Body of pancreas (tissue), 4 donors: ENCODE results near the gene CRYM. TPM values are rescaled to one million over a fixed set of nuclear protein-coding genes. Genes with fewer than 3 reads are reported as not detected.

Experiments
- ATAC-seq: fragments of 150-250 bp; one replicate; pipeline ENCODE4 v1.9.1; 2016
- DNase-seq, 4 donors: peaks; one replicate each; pipeline ENCODE4 v3.0.0-alpha.2; 2019
- H3K27ac ChIP-seq, 4 donors: fragments of 200-600 bp; sonication (generic); 1 replicate in 3 of 4; 2 replicates in 1 of 4; pipeline versions ENCODE4 v1.5.1 to v1.6.1; 2016 to 2019; ENCODE audit warnings: mild to moderate bottlenecking in 1 of 4, mixed read lengths in 1 of 4, moderate library complexity in 1 of 4
- H3K27me3 ChIP-seq, 2 donors: fragments of 200-600 bp; sonication (generic); one replicate each; pipeline ENCODE4 v1.6.0; 2016; ENCODE audit warnings: mild to moderate bottlenecking in 1 of 2
- H3K36me3 ChIP-seq, 2 donors: fragments of 200-600 bp; sonication (generic); replicated peaks in 1 of 2; 2 replicates each; pipeline ENCODE4 v1.5.1; 2016; ENCODE audit warnings: low read depth in 2 of 2; ENCODE audit not compliant: insufficient read depth in 1 of 2
- H3K4me1 ChIP-seq: fragments of 200-600 bp; sonication (generic); one replicate; pipeline ENCODE4 v1.6.0; 2016
- H3K4me3 ChIP-seq, 2 donors: fragments of 200-600 bp; sonication (generic); 1 replicate in 1 of 2; 2 replicates in 1 of 2; pipeline ENCODE4 v1.5.1; 2016 to 2019
- H3K9me3 ChIP-seq, 3 donors: fragments of 200-600 bp; sonication (generic); 1 replicate in 2 of 3; 2 replicates in 1 of 3; pipeline ENCODE4 v1.5.1; 2016
- POLR2A ChIP-seq, 3 donors: fragments of 450-650 bp; IDR thresholded peaks; one replicate each; pipeline ENCODE4 v1.6.1; 2016; ENCODE audit warnings: antibody characterized with exemption in 3 of 3, mild to moderate bottlenecking in 2 of 3
- WGBS, 2 donors: methylation state at CpG; one replicate each; pipeline ENCODE4 v1.1.5; 2017; 5-methylcytosine and 5-hydroxymethylcytosine counted together
- intact Hi-C: fragments of 100-400 bp; cut with DNase I; formaldehyde crosslinking; loops from one replicate; pipeline ENCODE4 v1.15.1; 2023
- total RNA-seq, 2 donors: library from RNA; depleted of rRNA; stranded (reverse); fragments of >200 nt; gene quantifications; one replicate each; pipeline ENCODE4 v1.1.0, GENCODE V29; 2016
- TF ChIP-seq, protein P1 (sequence below), 7 experiments: fragments of 450-650 bp in 4 of 7; fragments of 200-600 bp in 3 of 7; sonication (generic) in 3 of 7; IDR thresholded peaks; one replicate each; pipeline ENCODE4 v1.5.1; 2016 to 2019; ENCODE audit warnings: antibody characterized with exemption in 7 of 7

CRYM gene
- total RNA-seq, 2 donors from 2014 or later = 0.78 TPM; not detected in 1

DNA sequence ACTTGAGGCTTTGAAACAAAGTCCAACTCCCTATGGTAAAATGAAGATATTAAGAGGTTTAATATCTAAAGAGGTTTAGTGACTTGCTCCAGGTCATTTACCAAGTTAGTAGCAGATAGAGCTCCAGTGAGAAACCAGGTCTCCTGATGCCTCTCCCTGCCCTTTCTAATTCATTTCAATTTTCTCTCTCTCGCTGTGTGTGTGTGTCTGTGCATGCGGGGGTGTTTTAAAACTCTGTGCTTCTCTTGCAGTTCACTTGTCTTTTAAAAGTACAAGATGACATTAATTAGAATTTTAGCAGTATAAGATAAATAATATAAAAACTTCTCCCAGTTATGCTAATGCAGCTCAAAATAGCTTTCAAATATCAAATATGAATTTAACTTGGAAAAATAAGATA lies 58.5 kb downstream of the CRYM start:
- Histone ChIP-seq H3K27me3 (no peaks in the 10 kb centered on the region), H3K36me3 (no peaks in the 10 kb centered on the region), H3K9me3 (no peaks in the 10 kb centered on the region), H3K4me1 (no peaks in the 10 kb centered on the region), H3K27ac (no peak overlapping the region), H3K4me3 (no peak overlapping the region)
- intact Hi-C loops = no loop called here
- DNase-seq (no peak), ATAC-seq (no peak)
- TF ChIP-seq, protein P1, sequence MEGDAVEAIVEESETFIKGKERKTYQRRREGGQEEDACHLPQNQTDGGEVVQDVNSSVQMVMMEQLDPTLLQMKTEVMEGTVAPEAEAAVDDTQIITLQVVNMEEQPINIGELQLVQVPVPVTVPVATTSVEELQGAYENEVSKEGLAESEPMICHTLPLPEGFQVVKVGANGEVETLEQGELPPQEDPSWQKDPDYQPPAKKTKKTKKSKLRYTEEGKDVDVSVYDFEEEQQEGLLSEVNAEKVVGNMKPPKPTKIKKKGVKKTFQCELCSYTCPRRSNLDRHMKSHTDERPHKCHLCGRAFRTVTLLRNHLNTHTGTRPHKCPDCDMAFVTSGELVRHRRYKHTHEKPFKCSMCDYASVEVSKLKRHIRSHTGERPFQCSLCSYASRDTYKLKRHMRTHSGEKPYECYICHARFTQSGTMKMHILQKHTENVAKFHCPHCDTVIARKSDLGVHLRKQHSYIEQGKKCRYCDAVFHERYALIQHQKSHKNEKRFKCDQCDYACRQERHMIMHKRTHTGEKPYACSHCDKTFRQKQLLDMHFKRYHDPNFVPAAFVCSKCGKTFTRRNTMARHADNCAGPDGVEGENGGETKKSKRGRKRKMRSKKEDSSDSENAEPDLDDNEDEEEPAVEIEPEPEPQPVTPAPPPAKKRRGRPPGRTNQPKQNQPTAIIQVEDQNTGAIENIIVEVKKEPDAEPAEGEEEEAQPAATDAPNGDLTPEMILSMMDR (IDR thresholded peaks at IDR 0.05) = no peak
- TF ChIP-seq POLR2A (IDR thresholded peaks at IDR 0.05) = no peak
- 94% methylated on average over 2 of the region's 2 CpGs for WGBS, 2 donors

DNA sequence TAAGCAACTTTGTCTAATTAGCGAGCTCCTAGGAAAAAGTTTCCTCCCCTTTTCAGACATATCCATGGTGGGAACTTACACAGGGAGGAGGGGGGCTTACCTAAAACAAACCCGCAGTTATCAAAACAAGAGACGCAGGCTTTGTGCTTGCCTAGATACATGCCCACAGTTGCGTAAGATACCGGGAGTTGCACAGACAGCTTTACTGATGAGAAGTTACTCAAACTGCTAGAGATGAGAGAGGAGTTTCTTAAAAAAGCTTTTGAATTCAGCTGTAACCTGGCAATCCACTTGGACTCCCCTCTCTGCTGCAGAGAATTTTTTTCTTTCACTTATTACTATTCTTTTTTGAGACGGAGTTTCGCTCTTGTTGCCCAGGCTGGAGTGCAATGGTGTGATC lies 59.9 kb downstream of the CRYM start:
- Histone ChIP-seq H3K36me3 (no peaks in the 10 kb centered on the region), H3K4me1 (no peaks in the 10 kb centered on the region), H3K4me3 (no peak overlapping the region), H3K9me3 (no peaks in the 10 kb centered on the region), H3K27me3 (peaks cover 0 to 1% of the 10 kb centered on the region in 2 donors), H3K27ac (no peak overlapping the region)
- DNase-seq = no peak
- intact Hi-C loops = no loop called here
- TF ChIP-seq POLR2A (IDR thresholded peaks at IDR 0.05) = no peak
- TF ChIP-seq, protein P1 (IDR thresholded peaks at IDR 0.05) = no peak
- no peak for ATAC-seq
- 37 to 43% methylated on average over 7 of the region's 7 CpGs for WGBS, 2 donors

DNA sequence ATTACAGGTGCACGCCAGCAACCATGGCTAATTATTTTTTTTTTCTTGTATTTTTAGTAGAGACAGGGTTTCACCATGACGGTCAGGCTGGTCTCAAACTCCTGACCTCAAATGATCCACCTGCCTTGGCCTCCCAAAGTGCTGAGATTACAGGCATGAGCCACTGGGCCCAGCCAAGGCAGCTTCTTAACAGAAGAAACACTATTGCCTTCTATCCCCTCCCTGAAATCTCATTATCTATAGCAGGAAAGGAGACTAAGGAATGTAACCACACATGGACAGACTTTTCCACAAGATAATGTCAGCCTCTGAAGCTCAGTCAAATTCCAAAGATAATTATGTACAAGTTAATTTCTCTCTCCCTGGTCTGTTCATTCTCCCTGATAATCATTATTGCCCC lies 61.0 kb downstream of the CRYM start:
- Histone ChIP-seq H3K27me3 (peaks cover 0 to 3% of the 10 kb centered on the region in 2 donors), H3K4me3 (no peak overlapping the region), H3K27ac (no peak overlapping the region), H3K4me1 (no peaks in the 10 kb centered on the region), H3K36me3 (no peaks in the 10 kb centered on the region), H3K9me3 (no peaks in the 10 kb centered on the region)
- intact Hi-C loops = no loop called here
- WGBS, 2 donors = 73 to 77% methylated on average over 2 of the region's 2 CpGs
- TF ChIP-seq, protein P1 (IDR thresholded peaks at IDR 0.05) = no peak
- TF ChIP-seq POLR2A (IDR thresholded peaks at IDR 0.05) = no peak
- DNase-seq (no peak), ATAC-seq (no peak)

DNA sequence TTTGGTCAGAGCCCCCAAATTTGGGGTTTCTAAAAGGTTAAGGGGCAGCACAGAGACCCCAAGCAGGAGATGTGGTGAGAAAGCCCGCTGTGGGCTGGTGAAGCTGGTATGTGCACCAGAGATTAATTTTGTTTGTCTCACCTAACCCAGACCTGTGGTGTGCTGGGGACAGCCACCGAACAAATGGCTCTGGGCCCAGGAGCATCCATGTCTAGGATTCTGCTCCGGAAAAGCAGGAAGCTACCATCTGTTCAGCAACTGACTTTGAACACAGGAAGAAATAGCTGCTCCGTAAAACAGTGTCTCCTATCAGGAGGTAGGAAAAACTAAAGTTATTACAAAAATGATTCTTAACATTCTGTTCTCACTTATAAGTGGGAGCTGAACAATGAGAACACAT lies 64.0 kb downstream of the CRYM start:
- DNase-seq (no peak), ATAC-seq (no peak)
- WGBS, 2 donors = 53 to 65% methylated on average over 4 of the region's 4 CpGs
- intact Hi-C loops = no loop called here
- H3K27ac ChIP-seq = no peak overlapping the region
- no peaks in the 10 kb centered on the region for H3K4me1 ChIP-seq
- H3K36me3 ChIP-seq = no peaks in the 10 kb centered on the region
- no peaks in the 10 kb centered on the region for H3K9me3 ChIP-seq
- TF ChIP-seq POLR2A (IDR thresholded peaks at IDR 0.05) = no peak
- TF ChIP-seq, protein P1 (IDR thresholded peaks at IDR 0.05) = no peak
- no peak overlapping the region for H3K4me3 ChIP-seq
- peaks cover 0 to 3% of the 10 kb centered on the region in 2 donors for H3K27me3 ChIP-seq

DNA sequence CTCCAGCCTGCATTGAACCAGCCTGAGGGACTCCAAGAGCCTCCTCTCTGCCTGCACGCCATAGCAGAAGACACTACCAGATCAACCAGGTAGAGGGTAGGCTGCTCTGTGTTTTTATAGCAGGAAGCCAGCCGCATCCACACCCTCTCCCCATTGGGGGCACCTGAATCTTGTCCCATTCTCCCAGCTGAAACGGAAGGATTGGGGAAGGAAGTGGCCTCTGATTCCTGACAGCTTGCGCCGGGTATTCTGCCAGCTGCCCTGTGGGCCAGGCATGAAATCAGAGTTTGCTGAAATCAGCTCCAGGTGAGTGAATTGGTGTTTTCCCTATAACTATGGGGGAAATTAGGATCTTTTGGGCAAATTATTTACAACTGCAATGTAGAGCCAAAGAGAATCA lies 66.6 kb downstream of the CRYM start, which contains the start of gene ZP2:
TSS of gene ZP2 (minus strand) at position 89 of the 400 bp plus-strand sequence. CDS start at position 62, 27 bp downstream.
- Histone ChIP-seq H3K36me3 (no peaks in the 10 kb centered on the region), H3K27ac (no peak within 1 kb of the TSS), H3K4me1 (no peaks in the 10 kb centered on the region), H3K27me3 (peaks cover 0 to 3% of the 10 kb centered on the region in 2 donors), H3K9me3 (no peaks in the 10 kb centered on the region), H3K4me3 (no peak within 1 kb of the TSS)
- TF ChIP-seq, protein P1 (IDR thresholded peaks at IDR 0.05) = no peak
- no peak for TF ChIP-seq POLR2A (IDR thresholded peaks at IDR 0.05)
- ATAC-seq = no peak
- intact Hi-C loops = no loop called here
- DNase-seq = no peak
- 63 to 94% methylated on average over 3 to 5 of the region's 5 CpGs for WGBS, 2 donors
